ENCODE measurements around the gene GPR160. TPM values are rescaled to one million over a fixed set of nuclear protein-coding genes. Genes with fewer than 3 reads are reported as not detected.
"Not testable (repeated sequence)": the region's sequence is repeated elsewhere in the genome, so short reads cannot be mapped to it uniquely, and the experiment has no call there.

Gene GPR160
- total RNA-seq, 1 experiment from 2014 or later = 15.4 TPM

DNA sequence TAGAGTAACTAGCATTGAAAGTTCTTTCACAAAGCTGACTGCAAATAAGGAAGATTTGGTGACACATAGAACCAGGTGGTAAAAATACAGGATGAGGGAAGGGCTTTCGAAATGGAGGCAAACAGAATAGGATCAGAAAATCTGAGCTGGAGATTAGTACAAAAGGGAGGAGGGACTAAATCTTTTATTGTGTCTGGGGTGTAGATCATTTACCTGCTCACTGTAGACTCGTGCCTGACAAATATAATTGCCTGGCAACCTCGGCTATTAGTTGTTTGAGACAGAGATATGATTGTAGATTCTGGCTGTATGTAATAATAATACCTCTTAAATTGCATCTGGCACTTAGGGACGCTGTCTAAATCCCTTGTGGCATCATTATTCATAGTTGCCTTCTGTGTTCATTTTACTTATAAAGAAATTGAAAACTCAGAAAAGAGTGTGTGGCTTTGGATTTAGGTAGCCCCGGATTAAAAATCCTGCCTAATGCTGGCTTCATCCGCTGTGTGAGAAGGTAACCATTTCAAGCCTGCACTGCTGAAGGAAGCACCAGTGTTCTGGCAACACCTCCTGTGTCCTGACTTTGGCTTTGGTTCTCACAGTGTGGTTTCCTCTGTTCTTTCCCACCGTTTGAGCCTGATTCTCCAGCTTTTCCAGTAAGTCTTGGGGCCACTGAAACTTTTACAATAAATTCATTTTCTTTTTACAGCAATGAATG lies 25.0 kb upstream of the GPR160 start:
- Histone ChIP-seq H3K4me3 (ENCODE audit: insufficient read depth, low read depth, low read length) (no peak overlapping the region), H3K36me3 (replicated peaks; ENCODE audit: control insufficient read depth, insufficient read depth, low read length) (no peaks in the 10 kb centered on the region), H3K27me3 (ENCODE audit: control insufficient read depth, insufficient read depth, low read length) (no peaks in the 10 kb centered on the region)
- DNase-seq = no peak

DNA sequence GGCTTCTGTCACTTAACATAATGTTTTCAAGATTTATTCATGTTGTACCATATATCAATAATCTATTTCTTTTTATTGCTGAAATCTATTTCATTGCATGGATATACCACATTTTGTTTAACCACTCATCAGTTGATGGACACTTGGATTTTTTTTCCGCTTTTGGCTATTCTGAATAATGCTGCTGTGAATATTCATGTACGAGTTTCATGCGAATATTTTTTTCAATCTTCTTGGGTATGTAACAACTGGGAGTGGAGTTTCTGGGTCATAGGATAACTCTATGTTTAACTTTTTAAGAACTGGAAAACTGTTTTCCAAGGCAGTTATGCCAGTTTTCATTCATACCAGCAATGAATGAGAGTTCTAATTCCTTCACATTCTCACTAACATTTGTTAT lies 21.7 kb upstream of the GPR160 start:
- no peak for DNase-seq
- no peaks in the 10 kb centered on the region for H3K27me3 ChIP-seq (ENCODE audit: control insufficient read depth, insufficient read depth, low read length)
- H3K4me3 ChIP-seq (ENCODE audit: insufficient read depth, low read depth, low read length) = no peak overlapping the region
- H3K36me3 ChIP-seq (replicated peaks; ENCODE audit: control insufficient read depth, insufficient read depth, low read length) = no peaks in the 10 kb centered on the region

DNA sequence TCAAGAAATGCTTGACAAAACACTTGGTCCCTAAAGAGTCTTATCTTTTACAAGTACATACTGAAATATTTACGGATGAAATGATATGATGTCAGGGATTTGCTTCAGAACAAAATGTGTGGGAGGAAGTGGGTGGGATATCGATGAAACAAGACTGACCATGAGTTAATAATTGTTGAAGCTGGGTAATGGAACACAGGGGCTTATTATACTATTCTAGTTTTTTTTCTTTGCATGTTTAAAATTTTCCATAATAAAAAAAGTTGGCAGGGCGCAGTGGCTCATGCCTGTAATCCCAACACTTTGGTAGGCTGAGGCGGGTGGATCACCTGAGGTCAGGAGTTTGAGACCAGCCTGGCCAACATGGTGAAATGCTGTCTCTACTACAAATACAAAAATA lies 18.5 kb upstream of the GPR160 start:
- not testable (repeated sequence) for H3K27me3 ChIP-seq (ENCODE audit: control insufficient read depth, insufficient read depth, low read length); DNase-seq; H3K4me3 ChIP-seq (ENCODE audit: insufficient read depth, low read depth, low read length); H3K36me3 ChIP-seq (replicated peaks; ENCODE audit: control insufficient read depth, insufficient read depth, low read length)

DNA sequence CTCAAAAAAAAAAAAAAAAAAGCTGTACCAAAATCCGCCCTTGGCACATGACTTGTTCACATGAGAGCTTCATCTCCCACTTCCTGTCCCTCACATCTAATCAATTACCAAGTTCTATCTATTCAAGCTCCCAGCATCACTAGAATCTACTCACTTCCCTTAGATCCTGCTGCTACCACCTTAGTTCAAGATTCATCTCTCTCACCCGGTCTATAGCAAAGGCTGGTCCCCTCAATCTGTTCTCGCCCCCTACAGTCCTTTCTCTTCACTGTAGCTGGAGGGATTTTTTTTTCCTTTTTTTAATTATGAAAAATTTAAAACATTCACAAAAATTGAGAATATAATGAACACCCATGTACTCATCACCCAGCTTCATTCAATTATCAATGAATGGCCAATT lies 16.7 kb upstream of the GPR160 start:
- Histone ChIP-seq H3K36me3 (replicated peaks; ENCODE audit: control insufficient read depth, insufficient read depth, low read length) (no peaks in the 10 kb centered on the region), H3K27me3 (ENCODE audit: control insufficient read depth, insufficient read depth, low read length) (no peaks in the 10 kb centered on the region), H3K4me3 (ENCODE audit: insufficient read depth, low read depth, low read length) (no peak overlapping the region)
- DNase-seq = peak; percentile 56

DNA sequence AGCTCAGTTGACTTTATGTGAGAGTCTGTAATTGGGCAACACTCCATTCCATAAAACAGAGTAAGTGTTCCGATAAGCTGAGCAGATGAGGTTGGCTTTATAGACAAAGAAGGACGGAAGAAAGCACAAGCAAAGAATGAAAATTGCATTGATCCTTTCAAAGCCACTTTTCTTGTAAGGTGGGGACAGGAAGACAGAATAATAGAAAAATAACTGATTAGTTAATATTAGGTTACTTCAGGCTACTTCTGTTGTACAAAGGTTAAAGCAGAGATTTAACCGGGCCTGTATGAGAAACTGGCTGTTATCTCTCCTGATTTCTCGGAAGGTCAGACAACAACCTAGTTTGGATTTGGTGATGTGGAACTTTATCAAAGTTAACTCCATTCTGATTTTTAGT lies 15.5 kb upstream of the GPR160 start:
- DNase-seq = no peak
- H3K36me3 ChIP-seq (replicated peaks; ENCODE audit: control insufficient read depth, insufficient read depth, low read length) = no peaks in the 10 kb centered on the region

DNA sequence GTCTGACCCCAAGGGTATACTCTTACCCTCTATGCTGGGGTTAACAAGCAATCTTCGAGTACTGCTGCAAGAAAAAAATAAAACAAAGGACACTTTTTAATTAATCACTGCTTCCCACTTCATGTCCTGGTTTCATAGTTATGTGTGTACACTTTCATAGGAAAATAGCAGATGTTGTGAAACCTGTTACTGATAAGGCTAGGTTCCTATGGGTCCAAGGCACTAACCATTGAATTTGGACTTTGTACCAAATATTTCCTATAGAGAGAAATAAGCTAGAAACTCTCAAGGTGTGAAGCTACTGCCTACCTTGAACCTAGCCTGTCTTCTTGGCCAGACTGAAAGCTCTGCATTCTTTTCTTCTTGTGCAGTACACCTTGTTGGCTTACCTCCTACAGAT lies 14.6 kb upstream of the GPR160 start:
- no peak for DNase-seq
- H3K4me3 ChIP-seq (ENCODE audit: insufficient read depth, low read depth, low read length) = no peak overlapping the region
- no peaks in the 10 kb centered on the region for H3K36me3 ChIP-seq (replicated peaks; ENCODE audit: control insufficient read depth, insufficient read depth, low read length)
- H3K27me3 ChIP-seq (ENCODE audit: control insufficient read depth, insufficient read depth, low read length) = no peaks in the 10 kb centered on the region

More for the DNA sequence above, 15.5 kb upstream of the GPR160 start:
- Histone ChIP-seq H3K27me3 (ENCODE audit: control insufficient read depth, insufficient read depth, low read length) (no peaks in the 10 kb centered on the region), H3K4me3 (ENCODE audit: insufficient read depth, low read depth, low read length) (no peak overlapping the region)

DNA sequence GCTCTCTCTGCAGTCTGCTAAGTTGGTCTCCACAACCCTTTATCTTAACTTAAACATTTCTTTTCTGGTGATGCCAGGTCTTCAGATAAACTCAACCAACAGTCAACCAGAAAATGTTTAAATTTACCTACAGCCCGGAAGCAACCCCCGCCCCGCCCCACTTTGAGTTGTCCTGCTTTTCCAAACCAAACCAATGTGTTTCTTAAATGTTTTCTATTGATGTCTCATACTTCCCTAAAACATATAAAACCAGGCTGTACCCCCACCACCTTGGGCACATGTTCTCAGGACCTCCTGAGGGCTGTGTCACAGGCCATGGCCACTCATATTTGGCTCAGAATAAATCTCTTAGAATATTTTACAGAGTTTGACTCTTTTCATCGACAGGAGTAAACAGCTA lies 13.2 kb upstream of the GPR160 start:
- Histone ChIP-seq H3K27me3 (ENCODE audit: control insufficient read depth, insufficient read depth, low read length) (no peaks in the 10 kb centered on the region), H3K4me3 (ENCODE audit: insufficient read depth, low read depth, low read length) (no peak overlapping the region), H3K36me3 (replicated peaks; ENCODE audit: control insufficient read depth, insufficient read depth, low read length) (no peaks in the 10 kb centered on the region)
- DNase-seq = no peak

DNA sequence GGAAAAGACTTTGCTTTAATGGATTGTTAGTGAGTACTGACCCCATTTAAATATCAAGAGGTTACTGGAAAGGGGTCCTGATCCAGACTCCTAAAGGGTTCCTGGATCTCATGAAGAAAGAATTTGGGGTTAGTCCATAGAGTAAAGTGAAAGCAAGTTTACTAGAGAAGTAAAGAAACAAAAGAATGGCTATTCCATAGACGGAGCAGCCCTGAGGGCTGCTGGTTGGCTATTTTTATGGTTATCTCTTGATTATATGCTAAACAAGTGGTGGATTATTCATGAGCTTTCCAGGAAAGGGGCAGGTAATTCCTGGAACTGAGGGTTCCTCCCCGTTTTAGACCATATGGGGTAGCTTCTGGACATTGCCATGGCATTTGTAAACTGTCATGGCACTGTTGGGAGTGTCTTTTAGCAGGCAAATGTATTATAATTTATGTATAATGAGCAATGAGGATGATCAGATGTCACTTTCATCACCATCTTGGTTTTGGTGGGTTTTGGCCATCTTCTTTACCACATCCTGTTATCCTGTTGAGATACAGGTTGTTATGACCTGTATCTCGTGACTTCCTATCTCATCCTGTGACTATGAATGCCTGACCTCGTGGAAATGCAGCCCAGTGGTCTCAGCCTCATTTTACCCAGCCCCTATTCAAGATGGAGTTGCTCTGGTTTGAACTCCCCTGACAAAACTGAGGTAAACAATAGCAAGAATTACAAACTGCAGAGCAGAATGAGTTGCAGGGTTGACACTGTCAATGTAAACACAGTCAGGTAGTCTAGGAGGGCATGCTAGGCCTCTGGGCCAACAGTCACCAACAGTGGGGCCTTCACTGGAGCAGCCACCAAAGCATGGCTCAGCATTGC lies 10.3 kb upstream of the GPR160 start:
- DNase-seq = no peak
- no peaks in the 10 kb centered on the region for H3K27me3 ChIP-seq (ENCODE audit: control insufficient read depth, insufficient read depth, low read length)
- H3K36me3 ChIP-seq (replicated peaks; ENCODE audit: control insufficient read depth, insufficient read depth, low read length) = no peaks in the 10 kb centered on the region
- H3K4me3 ChIP-seq (ENCODE audit: insufficient read depth, low read depth, low read length) = no peak overlapping the region

DNA sequence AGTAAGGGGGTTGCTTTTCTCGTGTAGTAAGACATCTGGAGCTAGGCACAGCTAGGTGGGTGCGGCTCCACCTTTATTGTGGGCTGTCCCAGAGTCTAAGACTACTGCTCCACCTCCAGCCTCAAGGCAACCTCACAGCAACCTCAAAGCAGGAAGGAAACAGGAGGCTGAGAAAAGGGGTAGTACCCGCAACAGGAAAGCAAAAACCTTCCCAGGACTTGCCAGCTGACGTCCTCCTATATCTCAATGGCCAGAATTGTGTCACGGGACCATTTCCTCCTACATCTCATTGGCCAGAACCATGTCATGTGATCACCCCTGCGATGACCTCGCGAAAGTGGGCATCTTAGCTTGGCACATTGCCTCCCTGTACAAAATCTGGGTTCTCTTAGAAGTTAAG lies 4.3 kb upstream of the GPR160 start:
- no peak for DNase-seq
- H3K27me3 ChIP-seq (ENCODE audit: control insufficient read depth, insufficient read depth, low read length) = peaks cover 2% of the 10 kb centered on the region
- H3K36me3 ChIP-seq (replicated peaks; ENCODE audit: control insufficient read depth, insufficient read depth, low read length) = no peaks in the 10 kb centered on the region
- no peak overlapping the region for H3K4me3 ChIP-seq (ENCODE audit: insufficient read depth, low read depth, low read length)

DNA sequence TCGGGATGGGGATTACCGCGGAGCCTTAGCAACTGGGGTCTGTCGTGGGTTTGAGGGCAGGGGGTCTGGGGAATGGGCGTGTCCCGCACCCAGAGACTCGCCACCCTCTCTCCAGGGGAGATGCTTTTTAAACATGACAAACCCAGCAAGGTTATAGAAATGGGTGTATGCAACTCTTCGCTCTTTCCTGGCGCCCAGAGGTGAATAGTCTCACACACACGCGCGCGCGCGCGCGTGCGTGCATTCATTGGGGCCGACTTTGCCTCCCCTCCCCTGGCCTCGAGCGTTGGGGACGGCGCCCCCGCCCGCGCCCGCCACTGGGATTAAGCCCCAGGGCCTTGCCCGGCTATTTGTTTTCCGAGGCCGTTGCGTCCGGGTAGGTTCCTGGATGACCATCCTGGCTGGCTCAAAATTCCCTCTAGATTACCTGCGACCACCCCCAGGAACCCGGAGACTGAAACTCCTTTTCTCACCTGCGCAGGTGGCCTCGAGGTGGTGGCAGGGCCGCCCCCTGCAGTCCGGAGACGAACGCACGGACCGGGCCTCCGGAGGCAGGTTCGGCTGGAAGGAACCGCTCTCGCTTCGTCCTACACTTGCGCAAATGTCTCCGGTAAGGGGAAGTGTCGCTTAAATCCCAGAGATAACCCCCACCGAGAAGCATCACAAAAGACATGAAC lies 777 bp downstream of the GPR160 start:
- Histone ChIP-seq H3K27me3 (ENCODE audit: control insufficient read depth, insufficient read depth, low read length) (peaks cover 4% of the 10 kb centered on the region), H3K4me3 (ENCODE audit: insufficient read depth, low read depth, low read length) (peak overlapping the region; percentile 71), H3K36me3 (replicated peaks; ENCODE audit: control insufficient read depth, insufficient read depth, low read length) (no peaks in the 10 kb centered on the region)
- DNase-seq = peak; percentile 81

DNA sequence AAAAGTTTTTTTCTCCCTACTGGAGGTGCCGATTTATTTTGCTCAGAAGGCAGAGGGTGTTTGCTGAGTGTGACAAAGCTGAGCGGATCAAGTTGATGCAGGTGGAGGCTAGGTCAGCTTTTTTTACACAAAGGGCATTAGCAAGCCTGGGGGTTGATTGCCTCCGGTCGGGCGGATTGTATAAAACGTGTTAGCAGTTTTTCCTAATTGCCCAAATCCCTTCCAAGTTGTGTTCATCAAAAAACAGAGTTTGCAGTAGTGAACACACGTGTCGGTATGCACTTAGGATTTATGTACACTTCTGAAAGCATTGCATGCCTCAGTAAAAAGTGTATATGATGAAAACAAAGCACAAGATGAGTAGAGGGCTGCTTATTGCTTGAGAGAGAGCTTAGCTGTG lies 2.6 kb downstream of the GPR160 start:
- H3K4me3 ChIP-seq (ENCODE audit: insufficient read depth, low read depth, low read length) = no peak overlapping the region
- DNase-seq = peak; percentile 60
- no peaks in the 10 kb centered on the region for H3K36me3 ChIP-seq (replicated peaks; ENCODE audit: control insufficient read depth, insufficient read depth, low read length)
- peaks cover 4% of the 10 kb centered on the region for H3K27me3 ChIP-seq (ENCODE audit: control insufficient read depth, insufficient read depth, low read length)

DNA sequence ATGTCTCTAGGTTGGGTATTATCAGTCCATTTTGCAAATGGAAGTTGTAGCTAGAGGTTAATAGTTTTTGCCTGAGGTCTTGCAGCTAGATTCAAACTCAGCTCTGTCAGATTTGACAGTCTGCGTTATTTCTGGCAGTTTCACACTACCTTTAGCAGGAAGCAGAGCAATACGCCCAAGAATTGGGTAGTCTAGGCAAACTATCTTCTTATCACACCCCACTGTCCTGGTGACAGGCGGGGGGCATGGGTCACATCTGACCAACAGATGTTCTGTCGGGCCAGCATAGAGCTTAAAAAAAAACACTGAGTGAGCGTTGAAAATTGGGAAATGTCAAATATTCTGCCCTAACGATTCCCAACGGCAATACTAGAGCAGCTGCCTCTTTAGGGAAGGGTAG lies 5.7 kb downstream of the GPR160 start:
- Histone ChIP-seq H3K27me3 (ENCODE audit: control insufficient read depth, insufficient read depth, low read length) (peaks cover 2% of the 10 kb centered on the region; the same call in 1 of the 2 replicates), H3K4me3 (ENCODE audit: insufficient read depth, low read depth, low read length) (no peak overlapping the region), H3K36me3 (replicated peaks; ENCODE audit: control insufficient read depth, insufficient read depth, low read length) (no peaks in the 10 kb centered on the region)
- no peak for DNase-seq

DNA sequence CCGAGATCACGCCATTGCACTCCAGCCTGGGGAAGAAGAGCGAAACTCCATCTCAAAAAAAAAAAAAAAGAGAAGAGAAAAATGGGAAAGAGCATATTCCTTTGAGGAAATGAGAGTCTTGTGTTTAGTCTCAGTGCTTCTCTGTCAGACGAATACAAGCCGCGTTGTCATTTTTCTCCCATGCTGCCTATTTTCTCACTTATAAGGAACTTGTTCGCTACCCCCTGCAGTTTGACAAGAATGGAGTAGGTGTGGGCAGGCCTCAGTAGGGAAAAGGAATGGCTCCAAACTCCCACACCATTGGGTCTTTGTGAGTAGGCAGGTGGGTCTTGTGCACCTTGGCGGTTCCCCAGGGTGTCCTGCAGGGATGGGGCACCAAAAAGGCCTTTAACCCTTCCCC lies 6.5 kb downstream of the GPR160 start:
- no peak overlapping the region for H3K4me3 ChIP-seq (ENCODE audit: insufficient read depth, low read depth, low read length)
- DNase-seq = no peak
- no peaks in the 10 kb centered on the region for H3K36me3 ChIP-seq (replicated peaks; ENCODE audit: control insufficient read depth, insufficient read depth, low read length)
- H3K27me3 ChIP-seq (ENCODE audit: control insufficient read depth, insufficient read depth, low read length) = no peaks in the 10 kb centered on the region; the same call in 1 of the 2 replicates

DNA sequence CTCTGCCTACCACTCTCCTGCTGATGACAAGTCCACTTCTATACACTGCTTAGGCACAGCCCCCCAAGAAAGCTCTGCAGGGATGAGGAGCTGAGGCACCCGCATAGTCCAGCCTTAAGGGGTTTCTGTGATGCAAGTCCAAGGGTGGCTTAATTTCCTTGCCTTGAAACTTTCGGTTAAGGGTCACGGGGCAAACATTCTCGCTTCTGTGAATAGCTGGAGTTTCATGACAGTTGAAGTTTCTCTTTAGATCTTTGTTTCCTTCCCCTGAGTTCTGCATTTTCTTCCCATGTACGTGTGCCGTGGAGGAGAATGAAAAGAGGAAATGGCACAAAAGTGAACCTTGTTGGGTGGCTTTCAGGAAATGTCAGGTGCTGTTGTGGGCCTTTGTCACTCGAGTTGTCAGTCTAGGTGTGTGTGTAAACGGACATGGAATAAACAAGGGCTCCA lies 7.0 kb downstream of the GPR160 start:
- no peaks in the 10 kb centered on the region; the same call in 1 of the 2 replicates for H3K27me3 ChIP-seq (ENCODE audit: control insufficient read depth, insufficient read depth, low read length)
- no peak for DNase-seq
- no peaks in the 10 kb centered on the region for H3K36me3 ChIP-seq (replicated peaks; ENCODE audit: control insufficient read depth, insufficient read depth, low read length)
- no peak overlapping the region for H3K4me3 ChIP-seq (ENCODE audit: insufficient read depth, low read depth, low read length)

Measured in H7 (cell line).